GM12874 (cell line): ENCODE results near the gene PDF.

Experiments used
- TF ChIP-seq, protein P1 (sequence below): IDR thresholded peaks from 2 replicates; pipeline ENCODE4 v1.5.1; 2011; ENCODE audit warnings: low read depth, mild to moderate bottlenecking, control low read depth, low read length, moderate library complexity; ENCODE audit not compliant: insufficient read depth

The PDF gene

DNA sequence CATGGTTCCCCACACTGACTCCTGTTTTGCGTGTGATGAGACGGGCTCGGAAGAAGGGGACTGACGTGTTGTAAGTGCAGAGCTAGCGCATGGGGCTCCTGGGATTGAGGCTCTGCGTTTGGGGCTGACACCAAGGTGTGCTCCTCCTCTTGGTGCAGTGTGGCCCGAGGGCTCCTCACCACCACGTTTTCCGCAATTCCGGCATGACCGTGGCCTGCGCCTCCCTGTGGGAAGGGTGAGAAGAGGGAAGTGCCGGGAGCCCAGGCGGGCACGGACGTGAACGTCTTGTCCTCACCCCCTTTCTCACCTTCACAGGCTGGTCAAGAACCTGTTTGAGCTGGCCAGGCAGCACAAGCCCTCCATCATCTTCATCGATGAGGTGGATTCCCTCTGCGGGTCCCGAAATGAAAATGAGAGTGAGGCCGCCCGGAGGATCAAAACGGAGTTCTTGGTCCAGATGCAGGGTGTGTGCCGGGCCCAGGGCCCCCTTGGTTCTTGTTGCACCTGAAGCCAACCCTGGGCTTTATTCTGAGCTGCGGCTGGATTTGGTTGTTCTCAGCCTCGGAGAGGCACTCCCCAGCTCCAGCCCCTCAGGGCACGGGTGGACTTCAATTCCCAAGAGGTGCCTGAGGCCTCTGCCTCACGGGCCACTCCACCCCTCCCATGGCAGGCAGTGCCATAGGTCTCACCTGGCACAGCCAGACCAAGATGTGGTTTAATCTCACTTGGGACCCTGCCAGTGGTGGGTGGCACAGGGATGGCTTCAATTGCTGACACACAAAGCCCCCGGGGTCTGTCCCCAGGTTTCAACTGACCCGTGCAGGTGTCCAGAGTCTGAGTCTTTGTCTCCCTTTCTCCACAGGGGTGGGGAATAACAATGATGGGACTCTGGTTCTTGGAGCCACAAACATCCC lies 10.3 kb downstream of the PDF start:
- TF ChIP-seq, protein P1, sequence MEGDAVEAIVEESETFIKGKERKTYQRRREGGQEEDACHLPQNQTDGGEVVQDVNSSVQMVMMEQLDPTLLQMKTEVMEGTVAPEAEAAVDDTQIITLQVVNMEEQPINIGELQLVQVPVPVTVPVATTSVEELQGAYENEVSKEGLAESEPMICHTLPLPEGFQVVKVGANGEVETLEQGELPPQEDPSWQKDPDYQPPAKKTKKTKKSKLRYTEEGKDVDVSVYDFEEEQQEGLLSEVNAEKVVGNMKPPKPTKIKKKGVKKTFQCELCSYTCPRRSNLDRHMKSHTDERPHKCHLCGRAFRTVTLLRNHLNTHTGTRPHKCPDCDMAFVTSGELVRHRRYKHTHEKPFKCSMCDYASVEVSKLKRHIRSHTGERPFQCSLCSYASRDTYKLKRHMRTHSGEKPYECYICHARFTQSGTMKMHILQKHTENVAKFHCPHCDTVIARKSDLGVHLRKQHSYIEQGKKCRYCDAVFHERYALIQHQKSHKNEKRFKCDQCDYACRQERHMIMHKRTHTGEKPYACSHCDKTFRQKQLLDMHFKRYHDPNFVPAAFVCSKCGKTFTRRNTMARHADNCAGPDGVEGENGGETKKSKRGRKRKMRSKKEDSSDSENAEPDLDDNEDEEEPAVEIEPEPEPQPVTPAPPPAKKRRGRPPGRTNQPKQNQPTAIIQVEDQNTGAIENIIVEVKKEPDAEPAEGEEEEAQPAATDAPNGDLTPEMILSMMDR = no peak

DNA sequence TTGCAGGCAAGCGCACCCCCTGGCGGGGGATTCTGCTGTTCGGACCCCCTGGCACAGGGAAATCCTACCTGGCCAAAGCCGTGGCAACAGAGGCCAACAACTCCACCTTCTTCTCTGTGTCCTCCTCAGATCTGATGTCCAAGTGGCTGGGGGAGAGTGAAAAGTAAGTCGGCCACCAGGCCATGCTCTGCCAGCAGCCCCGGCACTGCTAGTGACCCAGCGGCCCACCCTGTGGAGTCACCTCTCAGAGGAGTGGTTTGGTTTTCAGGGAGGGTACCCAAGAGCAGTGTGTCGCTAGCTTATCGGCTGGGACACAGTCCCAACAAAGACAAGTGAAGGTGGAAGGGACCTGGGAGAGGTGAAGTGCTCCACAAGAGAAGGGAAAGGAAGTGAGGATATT lies 11.0 kb downstream of the PDF start:
- TF ChIP-seq, protein P1 = no peak

DNA sequence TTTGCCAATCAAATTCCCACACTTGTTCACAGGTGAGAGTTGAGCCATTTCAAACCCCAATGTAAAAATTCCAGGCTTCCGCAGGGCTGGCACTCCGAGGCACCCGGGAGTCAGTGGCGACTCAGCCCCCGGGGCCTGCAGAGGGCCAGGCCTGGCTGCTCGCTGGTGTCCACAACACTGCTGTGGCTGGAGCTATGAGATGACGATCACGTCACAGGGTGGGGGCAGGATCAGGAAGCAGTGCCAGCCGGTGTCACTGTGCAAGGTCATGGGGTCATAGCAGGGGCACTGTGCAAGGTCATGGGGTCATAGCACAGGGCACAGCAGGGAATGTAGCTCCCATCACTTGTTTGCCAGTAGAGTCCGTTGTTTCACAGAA lies 11.5 kb downstream of the PDF start:
- TF ChIP-seq, protein P1 = no peak

DNA sequence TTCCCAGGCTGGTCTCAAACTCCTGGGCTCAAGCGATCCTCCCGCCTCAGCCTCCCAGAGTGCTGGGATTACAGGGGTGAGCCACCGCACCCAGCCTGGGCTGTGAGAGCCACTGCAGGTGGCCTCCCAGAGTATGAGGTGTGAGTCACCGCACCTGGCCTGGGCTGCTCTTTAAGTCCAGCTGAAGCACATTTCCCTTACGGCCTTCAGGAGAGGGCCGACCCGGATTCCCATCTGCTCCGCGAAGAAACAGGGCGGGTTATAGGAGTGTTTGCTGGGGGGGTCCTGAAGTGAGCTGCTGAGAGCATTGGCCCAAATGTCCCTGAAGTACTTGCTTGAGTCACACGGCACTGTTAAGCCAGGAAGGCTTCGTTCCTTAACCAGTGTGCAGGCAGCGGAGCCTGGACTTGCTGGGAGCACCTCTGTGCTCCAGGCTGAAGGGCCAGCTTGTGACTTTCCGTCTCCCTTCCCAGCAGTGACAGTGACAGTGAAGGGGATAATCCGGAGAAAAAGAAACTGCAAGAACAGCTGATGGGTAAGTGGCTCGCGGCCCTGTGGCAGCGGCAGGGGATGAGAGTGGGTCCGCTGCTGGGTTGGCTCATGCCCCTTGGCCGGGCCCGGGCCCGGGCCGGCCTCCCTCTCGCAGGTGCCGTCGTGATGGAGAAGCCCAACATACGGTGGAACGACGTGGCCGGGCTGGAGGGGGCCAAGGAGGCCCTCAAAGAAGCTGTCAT lies 12.0 kb downstream of the PDF start:
- TF ChIP-seq, protein P1 = no peak

DNA sequence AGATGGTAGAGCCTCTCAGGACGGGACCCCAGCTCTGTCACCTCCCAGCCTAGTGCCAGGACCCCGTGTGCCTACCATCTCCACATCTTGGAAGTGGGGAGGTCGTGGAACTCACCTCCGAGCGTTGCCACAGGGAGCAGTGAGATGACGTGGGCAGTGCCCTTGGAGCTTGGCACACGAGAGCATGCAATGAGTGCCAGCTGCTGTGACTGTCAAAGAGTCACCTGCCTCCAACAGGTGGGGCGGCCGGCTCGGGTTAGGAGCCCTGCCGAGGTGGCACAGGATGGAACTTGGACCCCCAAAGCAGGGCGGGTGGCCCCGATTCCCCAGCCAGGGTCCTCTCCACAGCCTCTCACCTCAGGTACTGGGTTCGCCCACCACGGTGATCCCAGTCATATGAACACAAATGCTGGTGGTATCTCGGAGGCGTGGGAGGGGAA lies 13.8 kb downstream of the PDF start:
- TF ChIP-seq, protein P1 = no peak

DNA sequence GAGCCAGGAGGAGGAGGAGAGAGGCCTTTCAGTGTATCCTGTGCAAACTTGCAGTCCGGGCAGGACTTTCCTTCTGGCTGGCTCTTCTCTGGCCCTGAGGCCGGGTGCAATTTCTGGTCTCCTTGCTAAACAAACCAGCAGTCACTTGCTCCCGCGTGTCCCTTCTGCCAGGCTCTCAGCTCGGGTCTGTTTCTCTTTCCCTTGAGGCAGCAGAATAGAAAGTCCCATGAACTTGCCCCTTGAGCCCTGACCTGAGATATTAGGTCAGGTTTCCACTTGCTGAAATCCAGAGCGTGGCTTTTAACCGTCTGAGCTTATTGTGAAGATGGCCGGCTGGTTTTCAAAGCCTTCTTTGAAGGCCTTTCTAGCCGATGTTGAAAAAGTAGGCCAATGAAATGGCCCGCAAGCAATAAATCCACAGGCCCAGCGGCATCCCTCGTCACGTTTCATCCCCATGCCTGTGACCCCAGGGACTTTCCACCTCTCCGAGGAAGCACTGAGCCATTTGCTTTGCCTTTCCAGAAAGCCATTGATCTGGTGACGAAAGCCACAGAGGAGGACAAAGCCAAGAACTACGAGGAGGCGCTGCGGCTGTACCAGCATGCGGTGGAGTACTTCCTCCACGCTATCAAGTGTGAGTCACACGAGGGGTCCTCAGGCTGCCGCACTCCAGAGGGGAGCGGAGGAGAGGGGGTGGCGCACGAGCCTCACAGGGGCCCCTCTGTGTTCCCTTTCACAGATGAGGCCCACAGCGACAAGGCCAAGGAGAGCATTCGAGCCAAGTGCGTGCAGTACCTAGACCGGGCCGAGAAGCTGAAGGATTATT lies 14.7 kb downstream of the PDF start:
- TF ChIP-seq, protein P1 = no peak

DNA sequence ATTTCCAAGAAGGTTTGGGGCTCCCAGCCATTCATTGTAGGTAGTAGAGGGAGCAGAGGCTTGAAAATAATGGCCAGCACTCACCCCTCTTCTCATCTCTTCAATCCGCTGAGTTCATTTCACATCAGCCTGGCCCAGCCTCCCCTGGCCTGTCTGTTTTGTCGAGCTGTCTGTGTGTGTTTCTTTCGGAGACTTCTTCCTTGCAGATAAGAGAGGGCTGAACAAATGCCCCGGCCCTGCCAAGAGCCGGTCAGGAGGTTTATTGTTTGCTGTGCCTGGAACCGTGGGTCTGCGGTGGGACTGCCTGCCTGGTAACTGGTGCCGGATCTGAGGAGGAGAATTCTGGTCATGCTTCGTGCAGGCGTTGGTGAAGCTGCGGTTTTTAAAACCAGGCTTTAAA lies 15.9 kb downstream of the PDF start:
- TF ChIP-seq, protein P1 = no peak
